ENCODE measurements around the gene KIF1C.

Gene KIF1C

GRCh38 chr17:4997302-4998026, at the start of gene KIF1C, which contains the start of gene INCA1:
Gene KIF1C, plus strand, starts transcription at chr17:4997950. Its CDS starts 2,297 bp downstream, at chr17:5000247.
Gene INCA1, minus strand, starts transcription at chr17:4997522. Its CDS starts 3,085 bp downstream, at chr17:4994437.
- peak; percentile 94 for DNase-seq (ENCODE audit: insufficient read length, low spot score)
- FAIRE-seq: no peak
- TF ChIP-seq POLR2A (IDR thresholded peaks at IDR 0.05; ENCODE audit: low read depth, low read length): peak; percentile 55

- DNase-seq (ENCODE audit: insufficient read length, low spot score) (peak; percentile 79), FAIRE-seq (no peak)
- TF ChIP-seq POLR2A (IDR thresholded peaks at IDR 0.05; ENCODE audit: low read depth, low read length): peak; percentile 97
Observed at GRCh38 chr17:4948166-4948930, 49.4 kb upstream of the KIF1C start, which contains the start of gene PFN1. Gene PFN1, minus strand, starts transcription at chr17:4948530. Its CDS starts 136 bp downstream, at chr17:4948394.

GRCh38 chr17:4948931-4949320, 48.8 kb upstream of the KIF1C start:
- FAIRE-seq: no peak

GRCh38 chr17:4949321-4950074, 48.3 kb upstream of the KIF1C start:
- TF ChIP-seq POLR2A (IDR thresholded peaks at IDR 0.05; ENCODE audit: low read depth, low read length): peak; percentile 34
- DNase-seq (ENCODE audit: insufficient read length, low spot score): peak; percentile 61
- no peak for FAIRE-seq

More at GRCh38 chr17:4948931-4949320, 48.8 kb upstream of the KIF1C start:
- peak; percentile 89 for DNase-seq (ENCODE audit: insufficient read length, low spot score)
- no peak; the same call in 1 of the 2 replicates for TF ChIP-seq POLR2A (IDR thresholded peaks at IDR 0.05; ENCODE audit: low read depth, low read length)

GRCh38 chr17:4950075-4950745, 47.5 kb upstream of the KIF1C start:
- TF ChIP-seq POLR2A (IDR thresholded peaks at IDR 0.05; ENCODE audit: low read depth, low read length): 0 out of 2 replicates have a peak, but pooled peaks have one; percentile 1
- no peak for DNase-seq (ENCODE audit: insufficient read length, low spot score)
- FAIRE-seq: no peak

DNA sequence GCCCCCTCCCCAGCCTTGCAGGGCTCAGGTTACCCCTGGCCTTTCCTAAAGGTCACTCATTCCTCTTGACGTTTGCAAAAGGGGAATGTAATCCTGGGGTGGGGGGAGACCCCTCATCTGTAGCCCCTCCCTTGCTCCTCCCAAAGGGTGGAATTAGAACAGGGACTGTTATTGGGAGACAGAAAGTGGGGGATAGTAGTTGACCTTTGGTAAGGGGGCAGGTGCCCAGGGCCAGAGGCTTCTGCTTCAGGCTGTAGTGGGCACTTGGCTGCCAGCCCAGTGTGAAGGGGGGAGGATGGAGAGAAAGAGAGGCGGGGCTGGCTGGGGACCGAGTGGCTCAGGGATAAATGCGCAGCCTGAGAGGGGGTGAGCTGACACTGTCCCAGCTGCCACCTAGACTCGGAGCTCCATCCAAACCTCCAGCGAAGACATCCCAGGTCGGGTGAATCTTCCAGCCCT, 47.0 kb upstream of the KIF1C start, which contains the start of gene ENO3:
ENO3 (plus strand) TSS at position 374 of the 459 bp plus-strand sequence. CDS start 711 bp downstream, outside the sequence.
- FAIRE-seq: no peak
- TF ChIP-seq POLR2A (IDR thresholded peaks at IDR 0.05; ENCODE audit: low read depth, low read length): no peak
- DNase-seq (ENCODE audit: insufficient read length, low spot score): no peak

DNA sequence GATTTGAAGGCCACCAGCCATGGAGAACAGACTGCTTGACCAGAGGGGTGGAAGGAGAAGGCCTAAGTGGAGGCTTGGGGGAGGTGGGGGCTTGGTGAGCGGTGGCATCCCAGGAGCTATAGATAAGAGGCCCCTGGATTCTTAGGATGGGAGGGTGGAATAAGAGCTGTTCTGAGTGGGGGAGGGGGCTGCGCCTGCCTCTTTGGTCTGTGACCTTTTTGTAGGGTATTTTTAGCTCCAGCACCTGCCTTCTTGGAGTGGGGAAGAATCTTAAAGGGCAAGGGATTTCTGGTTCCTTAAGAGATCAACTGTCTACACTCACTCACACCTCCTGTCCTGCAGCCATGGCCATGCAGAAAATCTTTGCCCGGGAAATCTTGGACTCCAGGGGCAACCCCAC, 46.3 kb upstream of the KIF1C start:
- FAIRE-seq (no peak), DNase-seq (ENCODE audit: insufficient read length, low spot score) (no peak)
- no peak for TF ChIP-seq POLR2A (IDR thresholded peaks at IDR 0.05; ENCODE audit: low read depth, low read length)

DNA sequence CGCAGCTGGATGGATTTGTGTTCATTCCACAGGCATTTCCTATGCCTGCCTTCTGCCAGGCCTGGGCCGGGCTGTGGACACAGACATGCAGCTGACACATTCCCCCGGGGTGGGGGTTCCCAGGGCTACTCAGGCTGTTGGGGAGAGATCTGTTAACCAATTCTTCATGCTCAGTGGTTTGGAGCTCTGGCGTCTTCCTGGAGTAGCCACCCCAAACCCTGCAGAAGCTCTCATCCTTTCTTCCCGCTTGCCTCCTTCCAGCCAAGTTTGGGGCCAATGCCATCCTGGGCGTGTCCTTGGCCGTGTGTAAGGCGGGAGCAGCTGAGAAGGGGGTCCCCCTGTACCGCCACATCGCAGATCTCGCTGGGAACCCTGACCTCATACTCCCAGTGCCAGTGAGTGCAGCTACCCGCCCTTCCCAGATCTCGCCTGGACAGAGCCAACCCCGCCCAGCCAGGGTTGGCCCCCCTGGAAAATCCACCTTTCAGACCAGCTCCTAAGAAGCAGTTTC, 44.2 kb upstream of the KIF1C start:
- FAIRE-seq (peak; percentile 72), DNase-seq (ENCODE audit: insufficient read length, low spot score) (peak; percentile 83)
- TF ChIP-seq POLR2A (IDR thresholded peaks at IDR 0.05; ENCODE audit: low read depth, low read length): no peak

DNA sequence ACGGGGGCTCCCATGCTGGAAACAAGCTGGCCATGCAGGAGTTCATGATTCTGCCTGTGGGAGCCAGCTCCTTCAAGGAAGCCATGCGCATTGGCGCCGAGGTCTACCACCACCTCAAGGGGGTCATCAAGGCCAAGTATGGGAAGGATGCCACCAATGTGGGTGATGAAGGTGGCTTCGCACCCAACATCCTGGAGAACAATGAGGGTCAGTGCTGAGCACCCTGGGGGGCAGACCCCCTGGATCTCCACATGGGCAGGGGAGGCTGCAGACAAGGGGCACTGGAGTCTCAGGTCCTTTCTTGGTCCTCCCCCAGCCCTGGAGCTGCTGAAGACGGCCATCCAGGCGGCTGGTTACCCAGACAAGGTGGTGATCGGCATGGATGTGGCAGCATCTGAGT, 42.7 kb upstream of the KIF1C start:
- no peak for FAIRE-seq
- no peak for TF ChIP-seq POLR2A (IDR thresholded peaks at IDR 0.05; ENCODE audit: low read depth, low read length)
- no peak for DNase-seq (ENCODE audit: insufficient read length, low spot score)

DNA sequence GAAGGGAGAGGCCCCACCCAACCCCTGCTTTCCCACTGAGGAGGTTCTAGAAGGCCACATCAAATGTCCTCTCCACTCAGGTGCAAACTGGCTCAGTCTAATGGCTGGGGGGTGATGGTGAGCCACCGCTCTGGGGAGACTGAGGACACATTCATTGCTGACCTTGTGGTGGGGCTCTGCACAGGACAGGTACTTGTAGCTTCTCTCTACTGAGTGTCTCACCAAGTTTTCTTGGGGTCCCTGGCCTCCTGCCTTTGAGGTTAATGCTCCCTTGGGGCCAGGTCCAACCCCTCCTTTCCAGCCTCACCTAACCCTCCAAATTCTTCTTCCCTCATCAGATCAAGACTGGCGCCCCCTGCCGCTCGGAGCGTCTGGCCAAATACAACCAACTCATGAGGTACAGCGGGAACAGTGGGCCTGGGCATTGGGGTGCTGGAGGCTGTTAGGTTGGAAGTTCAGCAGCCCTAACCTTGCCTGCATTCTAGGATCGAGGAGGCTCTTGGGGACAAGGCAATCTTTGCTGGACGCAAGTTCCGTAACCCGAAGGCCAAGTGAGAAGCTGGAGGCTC, 41.2 kb upstream of the KIF1C start:
- DNase-seq (ENCODE audit: insufficient read length, low spot score) (no peak), FAIRE-seq (no peak)
- TF ChIP-seq POLR2A (IDR thresholded peaks at IDR 0.05; ENCODE audit: low read depth, low read length): no peak

DNA sequence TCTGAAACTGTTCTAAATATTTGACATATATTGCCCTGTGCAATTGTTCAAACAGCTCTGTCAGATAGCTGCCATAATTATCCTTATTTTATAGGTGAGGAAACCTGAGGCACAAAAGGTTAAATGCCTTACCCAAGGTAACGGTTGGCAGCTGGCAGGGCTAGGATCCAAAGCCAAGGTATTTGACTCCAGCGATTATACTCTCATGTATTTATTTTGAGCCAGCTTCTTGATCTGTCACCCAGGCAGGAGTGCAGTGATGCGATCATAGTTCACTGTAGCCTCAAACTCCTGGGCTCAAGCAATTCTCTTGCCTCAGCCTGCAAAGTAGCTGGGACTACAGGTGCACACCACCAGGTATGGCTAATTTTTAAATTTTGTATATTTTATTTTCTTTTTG, 39.6 kb upstream of the KIF1C start:
- no peak for FAIRE-seq
- no peak for DNase-seq (ENCODE audit: insufficient read length, low spot score)
- no peak for TF ChIP-seq POLR2A (IDR thresholded peaks at IDR 0.05; ENCODE audit: low read depth, low read length)

- DNase-seq (ENCODE audit: insufficient read length, low spot score): no peak
- no peak for FAIRE-seq
- TF ChIP-seq POLR2A (IDR thresholded peaks at IDR 0.05; ENCODE audit: low read depth, low read length): no peak
Observed at GRCh38 chr17:4959261-4959965, 38.3 kb upstream of the KIF1C start.
